Loucy (cell line): ENCODE data around the gene EPB41L2.

ENCODE experiments used
- H2AFZ ChIP-seq: fragments of 200-600 bp; sonication (generic); 2 replicates; pipeline ENCODE4 v1.6.0; 2016; ENCODE audit warnings: antibody characterized with exemption, mild to moderate bottlenecking, low read length, moderate library complexity
- H3F3A ChIP-seq: fragments of 200-600 bp; 2 replicates; pipeline ENCODE4 v1.6.0; 2016; ENCODE audit warnings: antibody characterized with exemption, low read depth, mild to moderate bottlenecking
- H3K27me3 ChIP-seq: fragments of 200-600 bp; sonication (generic); 2 replicates; pipeline ENCODE4 v1.6.1; 2014; ENCODE audit warnings: low read length, mild to moderate bottlenecking; ENCODE audit not compliant: insufficient read depth, poor library complexity, severe bottlenecking
- H3K36me3 ChIP-seq: fragments of 200-600 bp; sonication (generic); 2 replicates; pipeline ENCODE4 v1.6.1; 2016; ENCODE audit warnings: low read length; ENCODE audit not compliant: insufficient read depth
- H3K4me1 ChIP-seq: fragments of 200-600 bp; sonication (generic); 2 replicates; pipeline ENCODE4 v1.5.1; 2014; ENCODE audit warnings: low read length, mild to moderate bottlenecking; ENCODE audit not compliant: insufficient read depth, poor library complexity, severe bottlenecking
- H3K4me2 ChIP-seq: fragments of 200-600 bp; sonication (generic); 2 replicates; pipeline ENCODE4 v1.6.0; 2014; ENCODE audit warnings: antibody characterized with exemption, low read length, low read depth, mild to moderate bottlenecking; ENCODE audit not compliant: poor library complexity, severe bottlenecking
- H3K4me3 ChIP-seq: fragments of 200-600 bp; sonication (generic); 2 replicates; pipeline ENCODE4 v1.5.1; 2014; ENCODE audit warnings: low read length, mild to moderate bottlenecking, mixed read lengths; ENCODE audit not compliant: poor library complexity, severe bottlenecking
- H3K79me2 ChIP-seq: fragments of 200-600 bp; sonication (generic); 2 replicates; pipeline ENCODE4 v1.6.1; 2014; ENCODE audit warnings: low read length; ENCODE audit not compliant: insufficient read depth
- H3K9ac ChIP-seq: fragments of 200-600 bp; sonication (generic); 2 replicates; pipeline ENCODE4 v1.6.0; 2014; ENCODE audit warnings: mild to moderate bottlenecking, low read depth, low read length, moderate library complexity; ENCODE audit not compliant: poor library complexity, severe bottlenecking
- H3K9me2 ChIP-seq: fragments of 200-600 bp; sonication (generic); replicated peaks from 2 replicates; pipeline ENCODE4 v1.6.1; 2016; ENCODE audit warnings: low read depth, low read length, mixed read lengths
- H3K9me3 ChIP-seq: fragments of 200-600 bp; sonication (generic); 2 replicates; pipeline ENCODE4 v1.6.1; 2014; ENCODE audit warnings: mild to moderate bottlenecking, antibody characterized with exemption, low read length, low read depth; ENCODE audit not compliant: insufficient read depth
- H4K20me1 ChIP-seq: fragments of 200-600 bp; sonication (generic); 2 replicates; pipeline ENCODE4 v1.6.0; 2014; ENCODE audit warnings: antibody characterized with exemption, low read length, mild to moderate bottlenecking; ENCODE audit not compliant: insufficient read depth, poor library complexity, severe bottlenecking
- CTCF ChIP-seq: fragments of 200-600 bp; sonication (generic); conservative IDR thresholded peaks from 2 replicates; pipeline ENCODE4 v1.5.1; 2014; ENCODE audit warnings: mild to moderate bottlenecking, antibody characterized with exemption, low read length
- EZH2phosphoT487 ChIP-seq: fragments of 200-600 bp; IDR thresholded peaks from 2 replicates; pipeline ENCODE4 v1.6.1; 2018; ENCODE audit warnings: antibody characterized with exemption, mild to moderate bottlenecking, moderate library complexity, borderline replicate concordance

Gene EPB41L2

GRCh38 chr6:130937942-130938604, 125.0 kb downstream of the EPB41L2 start:
- no peaks in the 10 kb centered on the region for H3F3A ChIP-seq
- H3K4me2 ChIP-seq = no peak overlapping the region

GRCh38 chr6:130936933-130937332, 126.1 kb downstream of the EPB41L2 start:
- Histone ChIP-seq H3K9me3 (no peaks in the 10 kb centered on the region), H3K9me2 (no peaks in the 10 kb centered on the region), H3K79me2 (peaks cover 14% of the 10 kb centered on the region), H2AFZ (no peak overlapping the region), H3K4me1 (no peaks in the 10 kb centered on the region), H3K4me3 (no peak overlapping the region), H3K4me2 (no peak overlapping the region), H4K20me1 (no peaks in the 10 kb centered on the region), H3K27me3 (no peaks in the 10 kb centered on the region), H3F3A (no peaks in the 10 kb centered on the region), H3K36me3 (peaks cover 5% of the 10 kb centered on the region; the same call in 1 of the 2 replicates), H3K9ac (no peak overlapping the region)
- no peak for TF ChIP-seq EZH2phosphoT487
- TF ChIP-seq CTCF = no peak

More at GRCh38 chr6:130937942-130938604, 125.0 kb downstream of the EPB41L2 start:
- no peaks in the 10 kb centered on the region for H4K20me1 ChIP-seq
- H3K9ac ChIP-seq = no peak overlapping the region
- H3K27me3 ChIP-seq = no peaks in the 10 kb centered on the region
- H3K4me3 ChIP-seq = no peak overlapping the region
- no peak overlapping the region for H2AFZ ChIP-seq
- no peaks in the 10 kb centered on the region for H3K4me1 ChIP-seq
- peaks cover 5% of the 10 kb centered on the region; the same call in 1 of the 2 replicates for H3K36me3 ChIP-seq
- H3K9me3 ChIP-seq = no peaks in the 10 kb centered on the region
- no peak for TF ChIP-seq EZH2phosphoT487
- no peak for TF ChIP-seq CTCF
- no peaks in the 10 kb centered on the region for H3K9me2 ChIP-seq
- H3K79me2 ChIP-seq = peaks cover 14% of the 10 kb centered on the region

GRCh38 chr6:130935978-130936377, 127.1 kb downstream of the EPB41L2 start:
- H3K9me3 ChIP-seq = no peaks in the 10 kb centered on the region
- no peaks in the 10 kb centered on the region for H3K9me2 ChIP-seq
- no peak overlapping the region for H3K9ac ChIP-seq
- peaks cover 14% of the 10 kb centered on the region for H3K79me2 ChIP-seq
- no peaks in the 10 kb centered on the region for H3K4me1 ChIP-seq
- no peaks in the 10 kb centered on the region for H3K27me3 ChIP-seq
- H3K36me3 ChIP-seq = peaks cover 5% of the 10 kb centered on the region
- H3K4me3 ChIP-seq = no peak overlapping the region
- TF ChIP-seq CTCF (no peak), EZH2phosphoT487 (no peak)
- H2AFZ ChIP-seq = no peak overlapping the region
- H3K4me2 ChIP-seq = no peak overlapping the region
- H4K20me1 ChIP-seq = no peaks in the 10 kb centered on the region
- H3F3A ChIP-seq = no peaks in the 10 kb centered on the region
